ENCODE results near the gene LGR6. TPM values are rescaled to one million over a fixed set of nuclear protein-coding genes. Genes with fewer than 3 reads are reported as not detected.
A peak's percentile ranks its signal among the peaks of the same experiment; 100 is the strongest.

LGR6 gene
- total and polyA plus RNA-seq, 7 experiments from 2014 or later = 0.16 to 5.8 (median 0.33) TPM; not detected in 1

DNA sequence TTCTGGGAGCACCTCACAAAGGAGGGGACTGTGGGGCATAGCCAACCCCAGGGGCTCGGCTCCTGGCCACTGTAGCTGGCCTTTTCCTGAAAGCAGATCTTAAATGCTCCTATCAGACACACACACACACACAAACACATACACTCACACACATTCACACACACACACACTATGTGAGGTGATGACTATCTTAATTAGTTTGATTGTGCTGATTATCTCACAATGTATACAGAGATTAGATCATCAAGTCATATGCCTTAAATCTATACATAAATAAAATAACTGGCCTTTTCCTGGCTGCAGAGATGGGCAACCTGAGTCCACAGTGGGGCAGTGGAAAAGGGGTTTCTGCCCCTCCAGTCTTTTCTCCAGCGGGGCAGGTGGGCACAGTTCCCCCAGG is 27.1 kb downstream of the LGR6 start:
- ChIA-PET CTCF (no interaction called here), POLR2A (no interaction called here)
- no peaks in the 10 kb centered on the region for H3K9me3 ChIP-seq (ENCODE audit: control insufficient read depth in 2 of 3, low read length in 3 of 3)
- H3K4me1 Mint-ChIP-seq = peaks cover 0 to 7% (median 0%) of the 10 kb centered on the region in 7 donors
- intact Hi-C loops (cut with micrococcal nuclease) = no loop called here
- no peaks in the 10 kb centered on the region for H3K36me3 Mint-ChIP-seq
- no peak for DNase-seq
- no peaks in the 10 kb centered on the region for H3K27me3 ChIP-seq (ENCODE audit: control insufficient read depth in 2 of 2, insufficient read depth in 2 of 2, low read length in 2 of 2)
- H3K4me3 Mint-ChIP-seq = no peak overlapping the region
- H3K4me3 ChIP-seq (ENCODE audit: low read length) = no peak overlapping the region
- H3K36me3 ChIP-seq (ENCODE audit: control insufficient read depth in 2 of 3, insufficient read depth in 3 of 3, low read length in 3 of 3) = no peaks in the 10 kb centered on the region
- H3K27ac Mint-ChIP-seq = no peak overlapping the region
- peaks cover 11 to 38% (median 19%) of the 10 kb centered on the region in 5 donors for H3K27me3 Mint-ChIP-seq
- H3K4me1 ChIP-seq (ENCODE audit: control insufficient read depth in 2 of 2, insufficient read depth in 2 of 2, low read length in 2 of 2) = no peaks in the 10 kb centered on the region
- H3K27ac ChIP-seq (ENCODE audit: low read depth, low read length) = no peak overlapping the region
- no peak for ATAC-seq
- H3K9me3 Mint-ChIP-seq = no peaks in the 10 kb centered on the region

DNA sequence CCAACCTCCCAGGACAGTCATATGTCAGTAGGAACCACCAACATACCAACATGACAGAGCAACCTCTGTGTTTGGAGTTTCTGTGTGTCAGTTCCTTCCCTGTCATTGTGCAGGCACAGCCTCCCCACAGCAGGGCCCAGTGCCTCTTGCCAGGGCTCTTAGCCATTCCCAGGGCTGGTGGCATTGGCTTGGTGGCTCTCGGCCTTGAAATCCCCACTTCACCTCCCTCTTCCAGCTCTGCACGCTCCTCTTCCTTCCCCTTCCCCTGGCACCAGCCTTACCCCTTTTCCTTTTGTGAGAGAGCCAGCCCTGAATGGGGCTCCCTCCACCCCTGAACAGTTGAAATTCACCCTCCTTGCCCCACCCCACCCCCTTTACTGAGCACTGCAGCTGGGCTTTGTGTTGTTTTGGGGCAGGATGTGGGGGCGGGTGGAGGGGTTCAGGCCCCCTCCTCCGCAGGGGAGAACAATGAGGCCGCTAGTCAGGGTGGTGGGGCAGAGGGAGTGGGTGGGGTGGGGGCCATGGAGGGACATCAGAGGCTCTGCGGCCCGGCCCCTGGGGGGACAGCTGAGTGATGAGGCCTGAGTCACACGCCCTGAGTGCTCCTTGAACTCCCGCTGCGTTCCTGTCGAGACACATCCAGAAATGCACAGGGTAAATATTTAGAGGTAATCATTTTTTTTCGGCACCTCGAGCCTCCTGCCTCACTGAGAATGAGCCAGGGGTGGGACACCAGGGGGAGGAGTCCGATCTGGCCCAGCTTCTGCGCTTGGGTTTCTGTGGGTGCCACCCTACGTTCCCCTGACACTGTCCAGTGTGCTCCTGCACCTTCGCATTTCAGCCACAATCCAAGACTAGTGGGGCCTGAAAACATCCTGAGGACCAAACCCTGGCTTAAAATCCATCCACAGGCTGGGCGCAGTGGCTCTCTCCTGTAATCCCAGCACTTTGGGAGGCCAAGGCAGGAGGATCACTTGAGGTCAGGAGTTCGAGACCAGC is 28.6 kb downstream of the LGR6 start:
- no peak for ATAC-seq
- no peaks in the 10 kb centered on the region for H3K36me3 Mint-ChIP-seq
- H3K4me1 Mint-ChIP-seq = peaks cover 0 to 7% (median 0%) of the 10 kb centered on the region in 7 donors
- intact Hi-C loops (cut with micrococcal nuclease) = no loop called here
- Histone ChIP-seq H3K9me3 (ENCODE audit: control insufficient read depth in 2 of 3, low read length in 3 of 3) (no peaks in the 10 kb centered on the region), H3K4me1 (ENCODE audit: control insufficient read depth in 2 of 2, insufficient read depth in 2 of 2, low read length in 2 of 2) (no peaks in the 10 kb centered on the region), H3K27me3 (ENCODE audit: control insufficient read depth in 2 of 2, insufficient read depth in 2 of 2, low read length in 2 of 2) (no peaks in the 10 kb centered on the region), H3K36me3 (ENCODE audit: control insufficient read depth in 2 of 3, insufficient read depth in 3 of 3, low read length in 3 of 3) (no peaks in the 10 kb centered on the region), H3K27ac (ENCODE audit: low read depth, low read length) (no peak overlapping the region), H3K4me3 (ENCODE audit: low read length) (no peak overlapping the region)
- H3K4me3 Mint-ChIP-seq = no peak overlapping the region
- H3K9me3 Mint-ChIP-seq = no peaks in the 10 kb centered on the region
- no peak for DNase-seq
- H3K27me3 Mint-ChIP-seq = peaks cover 6 to 37% (median 15%) of the 10 kb centered on the region in 5 donors
- POLR2A ChIA-PET = no interaction called here
- CTCF ChIA-PET = no interaction called here
- H3K27ac Mint-ChIP-seq = no peak overlapping the region

GRCh38 chr1:202223121-202223860 is 29.7 kb downstream of the LGR6 start:
- H3K9me3 ChIP-seq (ENCODE audit: control insufficient read depth in 2 of 3, low read length in 3 of 3) = no peaks in the 10 kb centered on the region
- H3K4me1 ChIP-seq (ENCODE audit: control insufficient read depth in 2 of 2, insufficient read depth in 2 of 2, low read length in 2 of 2) = peaks cover 0 to 8% of the 10 kb centered on the region in 2 donors
- intact Hi-C loops (cut with micrococcal nuclease) = no loop called here
- H3K4me3 ChIP-seq (ENCODE audit: low read length) = no peak overlapping the region
- H3K27me3 ChIP-seq (ENCODE audit: control insufficient read depth in 2 of 2, insufficient read depth in 2 of 2, low read length in 2 of 2) = no peaks in the 10 kb centered on the region
- no peak overlapping the region for H3K27ac ChIP-seq (ENCODE audit: low read depth, low read length)
- peaks cover 0 to 32% (median 9%) of the 10 kb centered on the region in 5 donors for H3K27me3 Mint-ChIP-seq
- ATAC-seq (no peak), DNase-seq (no peak)
- CTCF ChIA-PET = no interaction called here
- no peak overlapping the region for H3K27ac Mint-ChIP-seq
- POLR2A ChIA-PET = no interaction called here
- H3K9me3 Mint-ChIP-seq = no peaks in the 10 kb centered on the region
- H3K4me3 Mint-ChIP-seq = no peak overlapping the region
- no peaks in the 10 kb centered on the region for H3K36me3 ChIP-seq (ENCODE audit: control insufficient read depth in 2 of 3, insufficient read depth in 3 of 3, low read length in 3 of 3)
- no peaks in the 10 kb centered on the region for H3K36me3 Mint-ChIP-seq
- H3K4me1 Mint-ChIP-seq = peaks cover 0 to 13% (median 0%) of the 10 kb centered on the region in 7 donors

- intact Hi-C loops (cut with micrococcal nuclease) = no loop called here
- H3K4me3 ChIP-seq (ENCODE audit: low read length) = no peak overlapping the region
- ChIA-PET POLR2A (no interaction called here), CTCF (interaction anchor here (1.0 kb wide), 1 partner anchor 12 kb away, joined by 3 read pairs; no protein-coding TSS in a partner anchor)
- Mint-ChIP-seq H3K4me1 (peaks cover 0 to 19% (median 0%) of the 10 kb centered on the region in 7 donors), H3K4me3 (no peak overlapping the region), H3K27me3 (peaks cover 0 to 23% (median 0%) of the 10 kb centered on the region in 5 donors), H3K27ac (no peak overlapping the region), H3K36me3 (no peaks in the 10 kb centered on the region), H3K9me3 (no peaks in the 10 kb centered on the region)
- no peak for DNase-seq
- peaks cover 0 to 9% of the 10 kb centered on the region in 2 donors for H3K4me1 ChIP-seq (ENCODE audit: control insufficient read depth in 2 of 2, insufficient read depth in 2 of 2, low read length in 2 of 2)
- no peaks in the 10 kb centered on the region for H3K36me3 ChIP-seq (ENCODE audit: control insufficient read depth in 2 of 3, insufficient read depth in 3 of 3, low read length in 3 of 3)
- no peak for ATAC-seq
- H3K27me3 ChIP-seq (ENCODE audit: control insufficient read depth in 2 of 2, insufficient read depth in 2 of 2, low read length in 2 of 2) = no peaks in the 10 kb centered on the region
- H3K9me3 ChIP-seq (ENCODE audit: control insufficient read depth in 2 of 3, low read length in 3 of 3) = no peaks in the 10 kb centered on the region
- no peak overlapping the region for H3K27ac ChIP-seq (ENCODE audit: low read depth, low read length)
These were observed 30.9 kb downstream of the LGR6 start for GRCh38 chr1:202224453-202224852.

- no peak overlapping the region for H3K4me3 Mint-ChIP-seq
- intact Hi-C loops (cut with micrococcal nuclease) = no loop called here
These were observed 31.5 kb downstream of the LGR6 start for GRCh38 chr1:202225131-202225530.

GRCh38 chr1:202227053-202227672 is 33.6 kb downstream of the LGR6 start:
- peaks cover 0 to 9% of the 10 kb centered on the region in 2 donors for H3K4me1 ChIP-seq (ENCODE audit: control insufficient read depth in 2 of 2, insufficient read depth in 2 of 2, low read length in 2 of 2)
- CTCF ChIA-PET = interaction anchor here (0.7 kb wide), 1 partner anchor 55 kb away, joined by 3 read pairs; no protein-coding TSS in a partner anchor
- no peak overlapping the region for H3K4me3 ChIP-seq (ENCODE audit: low read length)
- intact Hi-C loops (cut with micrococcal nuclease) = no loop called here
- no peaks in the 10 kb centered on the region for H3K36me3 Mint-ChIP-seq
- no peak overlapping the region for H3K27ac ChIP-seq (ENCODE audit: low read depth, low read length)
- no peaks in the 10 kb centered on the region for H3K9me3 ChIP-seq (ENCODE audit: control insufficient read depth in 2 of 3, low read length in 3 of 3)
- POLR2A ChIA-PET = no interaction called here
- no peak overlapping the region for H3K27ac Mint-ChIP-seq
- H3K36me3 ChIP-seq (ENCODE audit: control insufficient read depth in 2 of 3, insufficient read depth in 3 of 3, low read length in 3 of 3) = no peaks in the 10 kb centered on the region
- peaks cover 0 to 16% (median 0%) of the 10 kb centered on the region in 5 donors for H3K27me3 Mint-ChIP-seq
- H3K27me3 ChIP-seq (ENCODE audit: control insufficient read depth in 2 of 2, insufficient read depth in 2 of 2, low read length in 2 of 2) = no peaks in the 10 kb centered on the region
- ATAC-seq (no peak), DNase-seq (no peak)
- H3K4me3 Mint-ChIP-seq = peak overlapping the region in 1 of 10 donors; percentile 14
- peaks cover 0 to 19% (median 0%) of the 10 kb centered on the region in 7 donors for H3K4me1 Mint-ChIP-seq
- H3K9me3 Mint-ChIP-seq = no peaks in the 10 kb centered on the region

More at GRCh38 chr1:202225131-202225530, 31.5 kb downstream of the LGR6 start:
- ATAC-seq (no peak), DNase-seq (no peak)
- H3K4me1 Mint-ChIP-seq = peaks cover 0 to 19% (median 0%) of the 10 kb centered on the region in 7 donors
- no peaks in the 10 kb centered on the region for H3K9me3 Mint-ChIP-seq
- no peaks in the 10 kb centered on the region for H3K36me3 ChIP-seq (ENCODE audit: control insufficient read depth in 2 of 3, insufficient read depth in 3 of 3, low read length in 3 of 3)
- no peak overlapping the region for H3K27ac ChIP-seq (ENCODE audit: low read depth, low read length)
- peaks cover 0 to 9% of the 10 kb centered on the region in 2 donors for H3K4me1 ChIP-seq (ENCODE audit: control insufficient read depth in 2 of 2, insufficient read depth in 2 of 2, low read length in 2 of 2)
- no peaks in the 10 kb centered on the region for H3K36me3 Mint-ChIP-seq
- ChIA-PET POLR2A (no interaction called here), CTCF (interaction anchor here (0.8 to 1.0 kb wide), 3 partner anchors 10 to 35 kb away, joined by 3 to 4 read pairs (median 3); no protein-coding TSS in a partner anchor)
- H3K27ac Mint-ChIP-seq = no peak overlapping the region
- H3K27me3 Mint-ChIP-seq = peaks cover 0 to 22% (median 0%) of the 10 kb centered on the region in 5 donors
- H3K9me3 ChIP-seq (ENCODE audit: control insufficient read depth in 2 of 3, low read length in 3 of 3) = no peaks in the 10 kb centered on the region
- H3K27me3 ChIP-seq (ENCODE audit: control insufficient read depth in 2 of 2, insufficient read depth in 2 of 2, low read length in 2 of 2) = no peaks in the 10 kb centered on the region
- H3K4me3 ChIP-seq (ENCODE audit: low read length) = no peak overlapping the region
